ENCODE results near the gene CC2D2A. TPM values are rescaled to one million over a fixed set of nuclear protein-coding genes. Genes with fewer than 3 reads are reported as not detected.

CC2D2A gene
- total RNA-seq, 1 experiment from 2014 or later: 3.6 TPM

GRCh38 chr4:15531792-15532191 lies 62.1 kb downstream of the CC2D2A start:
- CTCF ChIA-PET: no interaction called here
- DNase-seq (ENCODE audit: low read depth, low spot score) (no peak), ATAC-seq (no peak)
- Histone ChIP-seq H3K36me3 (ENCODE audit: control insufficient read depth, insufficient read depth, low read length) (no peaks in the 10 kb centered on the region), H3K9me3 (ENCODE audit: control insufficient read depth, insufficient read depth, low read depth, low read length) (no peaks in the 10 kb centered on the region), H3K27me3 (ENCODE audit: control insufficient read depth, insufficient read depth, low read length) (no peaks in the 10 kb centered on the region), H3K4me3 (ENCODE audit: low read depth in 2 of 2, low read length in 2 of 2) (no peak overlapping the region), H3K27ac (ENCODE audit: low read length) (no peak overlapping the region), H3K4me1 (ENCODE audit: control insufficient read depth, insufficient read depth, low read length) (no peaks in the 10 kb centered on the region)
- TF ChIP-seq, protein P1, sequence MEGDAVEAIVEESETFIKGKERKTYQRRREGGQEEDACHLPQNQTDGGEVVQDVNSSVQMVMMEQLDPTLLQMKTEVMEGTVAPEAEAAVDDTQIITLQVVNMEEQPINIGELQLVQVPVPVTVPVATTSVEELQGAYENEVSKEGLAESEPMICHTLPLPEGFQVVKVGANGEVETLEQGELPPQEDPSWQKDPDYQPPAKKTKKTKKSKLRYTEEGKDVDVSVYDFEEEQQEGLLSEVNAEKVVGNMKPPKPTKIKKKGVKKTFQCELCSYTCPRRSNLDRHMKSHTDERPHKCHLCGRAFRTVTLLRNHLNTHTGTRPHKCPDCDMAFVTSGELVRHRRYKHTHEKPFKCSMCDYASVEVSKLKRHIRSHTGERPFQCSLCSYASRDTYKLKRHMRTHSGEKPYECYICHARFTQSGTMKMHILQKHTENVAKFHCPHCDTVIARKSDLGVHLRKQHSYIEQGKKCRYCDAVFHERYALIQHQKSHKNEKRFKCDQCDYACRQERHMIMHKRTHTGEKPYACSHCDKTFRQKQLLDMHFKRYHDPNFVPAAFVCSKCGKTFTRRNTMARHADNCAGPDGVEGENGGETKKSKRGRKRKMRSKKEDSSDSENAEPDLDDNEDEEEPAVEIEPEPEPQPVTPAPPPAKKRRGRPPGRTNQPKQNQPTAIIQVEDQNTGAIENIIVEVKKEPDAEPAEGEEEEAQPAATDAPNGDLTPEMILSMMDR (IDR thresholded peaks at IDR 0.05): no peak
- no peak for TF ChIP-seq REST (IDR thresholded peaks at IDR 0.05; ENCODE audit: insufficient read depth in 1 of 2, low read depth in 2 of 2, low read length in 1 of 2)
- no peak for TF ChIP-seq TCF7L2 (IDR thresholded peaks at IDR 0.05; ENCODE audit: low read depth, low read length)
- TF ChIP-seq SIN3A (IDR thresholded peaks at IDR 0.05; ENCODE audit: borderline replicate concordance, insufficient read depth, low read depth, low read length): no peak
- no peak for TF ChIP-seq POLR2AphosphoS5 (IDR thresholded peaks at IDR 0.05; ENCODE audit: low read depth, low read length)
- POLR2A ChIA-PET: no interaction called here
- intact Hi-C loops (cut with micrococcal nuclease; ENCODE audit: unreplicated experiment): no loop called here
- BruUV-seq (replicated peaks): no TSS peak
- in situ Hi-C loops (cut with HindIII; ENCODE audit: low pct_unique_long_range_greater_than_20kb, low sequenced_read_pairs): no loop called here

- no peak overlapping the region for H3K4me3 ChIP-seq (ENCODE audit: low read depth in 2 of 2, low read length in 2 of 2)
- ATAC-seq: no peak
- no peak overlapping the region for H3K27ac ChIP-seq (ENCODE audit: low read length)
- no peaks in the 10 kb centered on the region for H3K9me3 ChIP-seq (ENCODE audit: control insufficient read depth, insufficient read depth, low read depth, low read length)
- ChIA-PET POLR2A (no interaction called here), CTCF (no interaction called here)
- no peaks in the 10 kb centered on the region for H3K27me3 ChIP-seq (ENCODE audit: control insufficient read depth, insufficient read depth, low read length)
- intact Hi-C loops (cut with micrococcal nuclease; ENCODE audit: unreplicated experiment): no loop called here
- no TSS peak for BruUV-seq (replicated peaks)
- DNase-seq (ENCODE audit: low read depth, low spot score): no peak
- H3K4me1 ChIP-seq (ENCODE audit: control insufficient read depth, insufficient read depth, low read length): no peaks in the 10 kb centered on the region
- TF ChIP-seq REST (IDR thresholded peaks at IDR 0.05; ENCODE audit: insufficient read depth in 1 of 2, low read depth in 2 of 2, low read length in 1 of 2): no peak
- TF ChIP-seq POLR2AphosphoS5 (IDR thresholded peaks at IDR 0.05; ENCODE audit: low read depth, low read length): no peak
- no peak for TF ChIP-seq TCF7L2 (IDR thresholded peaks at IDR 0.05; ENCODE audit: low read depth, low read length)
- TF ChIP-seq, protein P1 (IDR thresholded peaks at IDR 0.05): no peak
- TF ChIP-seq SIN3A (IDR thresholded peaks at IDR 0.05; ENCODE audit: borderline replicate concordance, insufficient read depth, low read depth, low read length): no peak
- H3K36me3 ChIP-seq (ENCODE audit: control insufficient read depth, insufficient read depth, low read length): no peaks in the 10 kb centered on the region
- in situ Hi-C loops (cut with HindIII; ENCODE audit: low pct_unique_long_range_greater_than_20kb, low sequenced_read_pairs): no loop called here
These were observed 64.1 kb downstream of the CC2D2A start for GRCh38 chr4:15533817-15534216.

All from Panc1 (cell line).